Measurements from ENCODE around the gene SLC23A3. TPM values are rescaled to one million over a fixed set of nuclear protein-coding genes. Genes with fewer than 3 reads are reported as not detected.

SLC23A3 gene
- total and polyA plus RNA-seq, 4 donors = 0.23 to 2.4 (median 0.66) TPM

DNA sequence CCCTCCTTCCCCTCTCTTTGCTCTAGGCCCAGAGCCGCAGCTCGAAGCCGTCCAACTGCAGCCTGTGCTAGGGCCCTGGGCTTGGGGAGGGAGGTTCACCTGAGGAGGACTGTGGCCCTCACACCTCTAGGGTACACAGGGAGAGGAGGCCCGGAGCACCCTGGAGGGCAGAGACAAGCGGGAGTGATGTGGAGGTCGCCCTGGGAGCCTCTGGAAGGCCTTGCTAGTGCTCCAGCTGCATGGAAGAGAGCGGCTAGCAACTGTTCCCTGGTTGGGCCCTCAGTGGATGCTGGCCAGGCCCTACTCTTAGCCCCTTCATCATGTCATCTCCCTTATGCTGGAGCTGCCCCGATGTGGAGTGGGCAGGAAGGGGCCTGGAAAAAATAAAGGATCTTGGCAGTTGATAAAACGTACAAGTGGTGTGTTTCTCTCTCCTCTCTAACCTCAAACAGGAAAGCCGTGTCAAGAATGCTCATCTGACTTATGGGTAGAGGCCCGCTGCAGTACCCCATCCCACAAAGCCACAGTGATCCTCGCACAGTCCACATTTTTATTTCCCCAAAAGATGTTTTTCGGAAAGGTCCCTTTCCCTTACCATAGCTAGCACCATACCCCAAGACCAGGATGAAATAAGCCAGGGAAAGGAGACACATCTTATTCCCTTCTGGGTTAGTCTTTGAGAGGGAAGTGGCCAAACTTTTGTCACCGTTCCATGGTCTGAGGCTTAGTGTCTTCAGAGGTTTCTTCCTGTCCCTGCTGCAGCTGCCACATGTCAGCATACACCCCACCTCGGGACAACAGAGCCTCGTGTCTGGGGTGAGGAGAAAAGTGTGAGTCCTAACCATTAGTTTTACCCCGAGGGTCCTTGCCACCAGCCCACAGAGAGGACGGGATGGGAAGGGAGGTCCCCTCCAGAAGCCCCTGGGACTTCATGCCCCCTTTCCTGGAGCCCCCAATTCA lies 39.7 kb upstream of the SLC23A3 start:
- DNase-seq (ENCODE audit: low spot score) = no peak
- Histone ChIP-seq H3K9me3 (ENCODE audit: control insufficient read depth in 4 of 4, low read length in 3 of 4) (no peaks in the 10 kb centered on the region), H3K36me3 (ENCODE audit: control insufficient read depth in 4 of 4, insufficient read depth in 3 of 4, low read depth in 1 of 4, low read length in 3 of 4) (peaks cover 11 to 33% (median 13%) of the 10 kb centered on the region in 4 donors), H3K27ac (ENCODE audit: low read depth in 1 of 2, low read length in 2 of 2) (no peak overlapping the region), H3K27me3 (ENCODE audit: control insufficient read depth in 4 of 4, insufficient read depth in 4 of 4, low read length in 3 of 4) (no peaks in the 10 kb centered on the region), H3K4me1 (ENCODE audit: control insufficient read depth in 4 of 4, insufficient read depth in 4 of 4, low read length in 3 of 4) (peaks cover 3 to 26% (median 23%) of the 10 kb centered on the region in 4 donors), H3K9ac (ENCODE audit: low read depth in 1 of 2, low read length in 2 of 2) (no peak overlapping the region), H3K4me3 (ENCODE audit: low read depth in 1 of 3, low read length in 3 of 3) (no peak overlapping the region)
- 87% methylated on average over 18 of the region's 18 CpGs for WGBS
- TF ChIP-seq, protein P1, sequence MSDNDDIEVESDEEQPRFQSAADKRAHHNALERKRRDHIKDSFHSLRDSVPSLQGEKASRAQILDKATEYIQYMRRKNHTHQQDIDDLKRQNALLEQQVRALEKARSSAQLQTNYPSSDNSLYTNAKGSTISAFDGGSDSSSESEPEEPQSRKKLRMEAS (IDR thresholded peaks at IDR 0.05) = no peak
- TF ChIP-seq YY1 (IDR thresholded peaks at IDR 0.05) (no peak), RAD21 (IDR thresholded peaks at IDR 0.05) (no peak), JUND (IDR thresholded peaks at IDR 0.05) (no peak), RXRA (IDR thresholded peaks at IDR 0.05) (no peak), GABPA (IDR thresholded peaks at IDR 0.05 in 1 of 2, conservative IDR thresholded peaks at IDR 0.05 in 1 of 2) (no peak), FOXA2 (IDR thresholded peaks at IDR 0.05) (no peak), TAF1 (conservative IDR thresholded peaks at IDR 0.05) (no peak), NR2F2 (IDR thresholded peaks at IDR 0.05) (no peak)
- TF ChIP-seq, protein P2, sequence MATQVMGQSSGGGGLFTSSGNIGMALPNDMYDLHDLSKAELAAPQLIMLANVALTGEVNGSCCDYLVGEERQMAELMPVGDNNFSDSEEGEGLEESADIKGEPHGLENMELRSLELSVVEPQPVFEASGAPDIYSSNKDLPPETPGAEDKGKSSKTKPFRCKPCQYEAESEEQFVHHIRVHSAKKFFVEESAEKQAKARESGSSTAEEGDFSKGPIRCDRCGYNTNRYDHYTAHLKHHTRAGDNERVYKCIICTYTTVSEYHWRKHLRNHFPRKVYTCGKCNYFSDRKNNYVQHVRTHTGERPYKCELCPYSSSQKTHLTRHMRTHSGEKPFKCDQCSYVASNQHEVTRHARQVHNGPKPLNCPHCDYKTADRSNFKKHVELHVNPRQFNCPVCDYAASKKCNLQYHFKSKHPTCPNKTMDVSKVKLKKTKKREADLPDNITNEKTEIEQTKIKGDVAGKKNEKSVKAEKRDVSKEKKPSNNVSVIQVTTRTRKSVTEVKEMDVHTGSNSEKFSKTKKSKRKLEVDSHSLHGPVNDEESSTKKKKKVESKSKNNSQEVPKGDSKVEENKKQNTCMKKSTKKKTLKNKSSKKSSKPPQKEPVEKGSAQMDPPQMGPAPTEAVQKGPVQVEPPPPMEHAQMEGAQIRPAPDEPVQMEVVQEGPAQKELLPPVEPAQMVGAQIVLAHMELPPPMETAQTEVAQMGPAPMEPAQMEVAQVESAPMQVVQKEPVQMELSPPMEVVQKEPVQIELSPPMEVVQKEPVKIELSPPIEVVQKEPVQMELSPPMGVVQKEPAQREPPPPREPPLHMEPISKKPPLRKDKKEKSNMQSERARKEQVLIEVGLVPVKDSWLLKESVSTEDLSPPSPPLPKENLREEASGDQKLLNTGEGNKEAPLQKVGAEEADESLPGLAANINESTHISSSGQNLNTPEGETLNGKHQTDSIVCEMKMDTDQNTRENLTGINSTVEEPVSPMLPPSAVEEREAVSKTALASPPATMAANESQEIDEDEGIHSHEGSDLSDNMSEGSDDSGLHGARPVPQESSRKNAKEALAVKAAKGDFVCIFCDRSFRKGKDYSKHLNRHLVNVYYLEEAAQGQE (IDR thresholded peaks at IDR 0.05) = no peak
- TF ChIP-seq, protein P3, sequence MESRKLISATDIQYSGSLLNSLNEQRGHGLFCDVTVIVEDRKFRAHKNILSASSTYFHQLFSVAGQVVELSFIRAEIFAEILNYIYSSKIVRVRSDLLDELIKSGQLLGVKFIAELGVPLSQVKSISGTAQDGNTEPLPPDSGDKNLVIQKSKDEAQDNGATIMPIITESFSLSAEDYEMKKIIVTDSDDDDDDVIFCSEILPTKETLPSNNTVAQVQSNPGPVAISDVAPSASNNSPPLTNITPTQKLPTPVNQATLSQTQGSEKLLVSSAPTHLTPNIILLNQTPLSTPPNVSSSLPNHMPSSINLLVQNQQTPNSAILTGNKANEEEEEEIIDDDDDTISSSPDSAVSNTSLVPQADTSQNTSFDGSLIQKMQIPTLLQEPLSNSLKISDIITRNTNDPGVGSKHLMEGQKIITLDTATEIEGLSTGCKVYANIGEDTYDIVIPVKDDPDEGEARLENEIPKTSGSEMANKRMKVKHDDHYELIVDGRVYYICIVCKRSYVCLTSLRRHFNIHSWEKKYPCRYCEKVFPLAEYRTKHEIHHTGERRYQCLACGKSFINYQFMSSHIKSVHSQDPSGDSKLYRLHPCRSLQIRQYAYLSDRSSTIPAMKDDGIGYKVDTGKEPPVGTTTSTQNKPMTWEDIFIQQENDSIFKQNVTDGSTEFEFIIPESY (IDR thresholded peaks at IDR 0.05) = no peak
- TF ChIP-seq, protein P4, sequence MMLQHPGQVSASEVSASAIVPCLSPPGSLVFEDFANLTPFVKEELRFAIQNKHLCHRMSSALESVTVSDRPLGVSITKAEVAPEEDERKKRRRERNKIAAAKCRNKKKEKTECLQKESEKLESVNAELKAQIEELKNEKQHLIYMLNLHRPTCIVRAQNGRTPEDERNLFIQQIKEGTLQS (IDR thresholded peaks at IDR 0.05) = no peak
- TF ChIP-seq, protein P5, sequence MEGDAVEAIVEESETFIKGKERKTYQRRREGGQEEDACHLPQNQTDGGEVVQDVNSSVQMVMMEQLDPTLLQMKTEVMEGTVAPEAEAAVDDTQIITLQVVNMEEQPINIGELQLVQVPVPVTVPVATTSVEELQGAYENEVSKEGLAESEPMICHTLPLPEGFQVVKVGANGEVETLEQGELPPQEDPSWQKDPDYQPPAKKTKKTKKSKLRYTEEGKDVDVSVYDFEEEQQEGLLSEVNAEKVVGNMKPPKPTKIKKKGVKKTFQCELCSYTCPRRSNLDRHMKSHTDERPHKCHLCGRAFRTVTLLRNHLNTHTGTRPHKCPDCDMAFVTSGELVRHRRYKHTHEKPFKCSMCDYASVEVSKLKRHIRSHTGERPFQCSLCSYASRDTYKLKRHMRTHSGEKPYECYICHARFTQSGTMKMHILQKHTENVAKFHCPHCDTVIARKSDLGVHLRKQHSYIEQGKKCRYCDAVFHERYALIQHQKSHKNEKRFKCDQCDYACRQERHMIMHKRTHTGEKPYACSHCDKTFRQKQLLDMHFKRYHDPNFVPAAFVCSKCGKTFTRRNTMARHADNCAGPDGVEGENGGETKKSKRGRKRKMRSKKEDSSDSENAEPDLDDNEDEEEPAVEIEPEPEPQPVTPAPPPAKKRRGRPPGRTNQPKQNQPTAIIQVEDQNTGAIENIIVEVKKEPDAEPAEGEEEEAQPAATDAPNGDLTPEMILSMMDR (IDR thresholded peaks at IDR 0.05; ENCODE audit: low read depth, low read length, missing input control) = no peak
